NCI-H345 treated with DMSO at 0.1 percent for 48 hours (cell line): ENCODE data around the gene EP400.

ENCODE experiments used
- DNase-seq: peaks from one replicate; lab custom pipeline; 2025; ENCODE audit not compliant: unreplicated experiment; lab: John Stamatoyannopoulos, UW

Gene EP400

DNA sequence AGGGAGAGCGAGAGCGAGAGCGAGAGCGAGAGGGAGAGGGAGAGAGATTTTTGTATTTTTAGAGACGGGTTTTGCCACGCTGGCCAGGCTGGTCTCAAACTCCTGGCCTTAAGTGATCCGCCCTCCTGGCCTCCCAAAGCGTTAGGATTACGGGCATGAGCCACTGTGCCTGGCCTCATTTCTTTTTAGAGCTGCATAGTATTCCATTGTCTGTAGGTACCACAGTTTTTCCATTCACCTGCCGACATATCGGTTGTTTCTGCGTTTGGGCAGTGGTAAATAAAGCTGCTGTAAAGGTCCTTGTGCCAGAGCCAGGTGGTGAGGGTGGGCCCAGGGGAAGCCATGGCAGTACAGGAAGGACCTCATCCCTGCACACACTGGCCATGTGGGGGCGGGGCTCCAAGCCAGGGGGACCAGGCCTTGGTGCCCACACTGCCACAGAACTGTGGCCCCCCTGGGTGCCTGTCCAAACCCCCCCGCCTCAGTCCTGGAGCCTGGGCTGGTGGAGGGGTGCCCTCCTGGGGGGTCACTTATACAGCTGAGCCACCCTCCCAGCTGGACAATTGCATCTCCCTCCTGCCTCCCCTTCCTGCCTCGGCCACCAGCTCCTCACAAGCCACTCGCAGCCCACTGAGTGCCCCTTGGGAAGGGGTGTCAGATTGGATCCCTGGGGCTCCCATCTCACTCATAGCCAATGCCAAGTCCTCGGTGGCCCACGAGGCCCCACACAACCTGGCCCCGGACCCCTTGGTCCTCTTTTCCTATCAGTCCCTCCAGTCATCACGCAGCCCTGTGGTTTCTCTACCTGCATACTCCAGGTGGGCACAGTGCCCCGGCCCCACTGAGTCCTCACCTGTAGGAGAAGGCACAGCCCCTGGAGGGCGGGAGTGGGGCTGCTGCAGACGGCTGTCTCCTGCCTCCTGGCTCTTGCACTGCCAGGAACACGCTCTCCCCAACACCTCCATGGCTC, 22.3 kb upstream of the EP400 start:
- DNase-seq, result no peak

DNA sequence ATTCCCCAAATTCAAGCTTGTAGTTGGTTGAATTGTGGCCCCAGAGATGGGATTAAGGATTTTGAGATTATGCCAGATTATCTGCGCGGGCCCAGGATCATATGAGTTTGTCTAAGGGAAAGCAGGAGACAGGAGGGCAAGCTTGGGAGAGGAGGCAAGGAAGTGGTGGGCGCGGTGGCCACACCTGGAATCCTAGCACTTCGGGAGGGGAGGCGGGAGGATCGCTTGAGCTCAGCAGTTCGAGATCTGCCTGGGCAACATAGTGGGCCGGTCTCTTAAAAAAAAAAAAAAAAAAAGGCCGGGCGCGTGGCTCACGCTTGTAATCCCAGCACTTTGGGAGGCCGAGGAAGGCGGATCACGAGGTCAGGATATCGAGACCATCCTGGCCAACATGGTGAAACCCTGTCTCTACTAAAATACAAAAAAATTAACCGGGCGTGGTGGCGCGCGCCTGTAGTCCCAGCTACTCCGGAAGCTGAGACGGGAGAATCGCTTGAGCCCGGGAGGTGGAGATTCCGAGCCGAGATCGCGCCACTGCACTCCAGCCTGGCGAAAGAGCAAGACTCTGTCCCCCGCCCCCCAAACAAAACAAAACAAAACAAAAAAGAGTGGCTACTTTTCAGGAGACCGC, 21.5 kb upstream of the EP400 start:
- DNase-seq, result no peak

DNA sequence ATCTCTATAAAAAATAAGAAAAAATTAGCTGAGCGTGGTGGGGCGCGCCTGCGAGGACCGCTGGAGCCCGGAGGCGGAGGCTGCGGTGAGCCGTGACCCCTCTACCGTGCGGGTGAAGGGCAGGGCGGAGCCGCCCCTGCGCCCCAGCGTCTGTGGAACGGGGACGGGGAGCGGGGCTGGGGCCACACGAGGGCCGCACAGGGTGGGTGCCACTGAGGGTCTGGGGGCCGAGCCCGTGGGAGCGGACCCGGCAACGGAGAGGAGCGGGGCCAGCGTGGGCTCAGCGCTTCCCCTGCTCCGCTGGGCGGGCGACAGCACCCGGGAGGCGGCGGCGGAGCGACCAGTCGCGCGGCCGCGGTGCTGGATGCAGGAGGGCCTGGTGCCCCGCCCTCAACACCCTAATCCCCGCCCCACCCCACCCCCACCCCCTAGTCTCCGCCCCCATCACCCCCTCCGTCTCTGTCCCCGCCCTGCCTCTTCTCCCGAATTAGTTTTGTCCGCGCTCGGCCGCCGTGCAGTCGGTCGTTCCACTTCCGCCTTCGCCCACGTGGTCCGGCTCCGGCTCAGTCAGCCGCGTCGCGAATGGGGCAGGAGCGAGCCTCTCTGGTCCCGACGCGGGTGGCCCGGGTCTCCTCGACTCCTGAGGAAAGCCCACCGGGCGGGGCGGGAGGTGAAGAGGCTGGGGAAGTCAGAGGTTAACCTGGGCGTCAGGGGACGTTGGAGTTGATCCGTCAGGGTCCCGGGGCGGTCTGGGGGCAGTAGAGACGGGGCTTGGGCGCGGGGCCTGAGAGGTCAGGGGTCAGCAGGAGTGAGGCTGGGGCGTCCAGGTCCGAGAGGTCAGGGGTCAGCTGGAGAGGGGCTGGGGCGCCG, 20.8 kb upstream of the EP400 start, which contains the start of gene PUS1:
Gene PUS1 (plus strand): TSS at position 566 of the 870 bp plus-strand sequence. CDS start 447 bp downstream, outside the sequence.
- peak; percentile 79 for DNase-seq

DNA sequence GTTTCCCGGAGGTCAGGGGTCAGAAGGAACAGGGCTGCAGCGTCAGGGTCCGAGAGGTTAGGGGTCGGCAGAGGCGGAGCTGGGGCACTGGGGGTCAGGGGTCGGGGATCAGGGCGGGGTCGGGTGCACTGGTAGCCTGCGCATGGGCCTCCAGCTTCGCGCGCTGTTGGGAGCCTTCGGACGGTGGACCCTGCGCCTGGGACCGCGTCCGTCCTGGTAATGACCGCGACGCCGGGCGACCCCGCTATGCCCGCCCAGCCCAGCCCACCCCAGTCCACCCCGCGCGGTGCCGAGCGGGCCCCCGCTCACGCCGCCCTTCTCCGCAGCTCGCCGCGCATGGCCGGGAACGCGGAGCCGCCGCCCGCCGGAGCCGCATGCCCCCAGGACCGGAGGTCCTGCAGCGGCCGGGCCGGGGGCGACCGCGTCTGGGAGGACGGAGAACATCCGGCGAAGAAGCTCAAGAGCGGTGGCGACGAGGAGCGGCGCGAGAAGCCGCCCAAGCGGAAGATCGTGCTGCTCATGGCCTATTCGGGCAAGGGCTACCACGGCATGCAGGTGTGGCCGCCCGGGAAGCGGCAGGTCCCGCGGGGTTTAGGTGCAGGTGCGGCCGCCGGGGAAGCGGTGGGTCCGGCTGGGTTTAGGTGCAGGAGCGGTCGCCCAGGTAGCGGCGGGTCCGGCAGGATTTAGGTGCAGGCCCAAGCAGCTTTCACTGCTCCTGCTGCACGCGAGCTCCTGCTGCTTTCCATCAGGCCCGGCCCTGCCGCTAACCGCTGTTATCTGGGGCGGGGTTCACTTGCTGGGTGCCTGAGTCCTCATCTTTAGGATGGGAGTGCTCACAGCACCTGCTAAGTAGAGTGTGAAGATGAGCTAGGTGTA, 19.9 kb upstream of the EP400 start:
- DNase-seq, result no peak

DNA sequence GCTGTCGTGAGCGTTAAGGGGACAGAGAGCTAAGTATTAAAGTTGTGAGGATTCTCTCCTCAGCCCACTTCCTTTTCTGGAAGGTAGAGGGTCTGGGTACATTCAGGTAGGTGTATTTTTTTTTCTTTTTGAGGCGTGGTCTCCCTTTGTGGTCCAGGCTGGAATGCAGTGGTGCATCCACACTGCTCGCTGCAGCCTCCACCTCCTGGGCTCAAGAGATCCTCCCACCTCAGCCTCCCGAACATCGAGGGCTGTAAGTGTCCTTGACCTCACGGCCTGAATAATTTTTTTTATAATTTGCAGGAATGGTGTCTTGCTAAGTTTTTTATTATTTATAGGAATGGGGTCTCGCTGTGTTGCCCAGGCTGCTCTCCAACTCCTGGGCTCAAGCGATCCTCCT, 19.2 kb upstream of the EP400 start:
- DNase-seq, result no peak

DNA sequence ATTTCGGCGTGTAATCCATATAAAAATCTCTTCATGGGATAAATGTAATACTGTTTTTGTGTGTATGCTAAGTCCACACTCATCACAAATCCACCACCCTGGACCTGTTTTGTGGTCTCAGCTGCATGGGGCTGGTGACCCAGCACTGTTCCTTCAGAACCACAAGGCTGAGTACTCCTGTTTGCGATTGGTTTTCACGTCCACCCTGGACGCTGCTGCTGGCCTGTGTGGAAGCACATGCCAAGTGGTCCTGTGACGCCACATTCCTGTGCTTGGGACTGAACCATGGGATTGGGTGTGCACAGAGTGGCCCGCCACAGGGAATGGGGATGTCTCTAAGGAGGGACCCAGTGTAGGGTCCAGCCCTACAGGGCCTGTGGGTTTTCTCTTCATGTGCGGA, 16.4 kb upstream of the EP400 start:
- no peak for DNase-seq

DNA sequence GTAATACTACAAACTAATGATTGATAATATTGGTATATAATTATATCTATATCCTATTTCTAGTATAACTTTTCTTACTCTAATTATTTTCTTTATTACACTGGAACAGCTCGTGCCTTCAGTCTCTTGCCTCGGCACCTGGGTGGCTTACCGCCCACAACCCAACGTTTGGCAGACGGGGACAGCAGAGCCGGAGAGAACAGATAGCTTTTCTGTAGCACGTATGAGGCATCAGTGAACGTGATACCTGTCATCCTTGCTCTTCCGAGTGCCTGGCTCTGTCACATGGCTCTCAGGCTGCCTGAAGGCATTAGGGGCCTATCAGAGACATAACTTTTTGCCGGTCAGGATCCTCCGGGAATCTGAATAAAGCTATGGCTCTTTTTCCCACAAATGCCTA, 15.2 kb upstream of the EP400 start:
- DNase-seq, result no peak

DNA sequence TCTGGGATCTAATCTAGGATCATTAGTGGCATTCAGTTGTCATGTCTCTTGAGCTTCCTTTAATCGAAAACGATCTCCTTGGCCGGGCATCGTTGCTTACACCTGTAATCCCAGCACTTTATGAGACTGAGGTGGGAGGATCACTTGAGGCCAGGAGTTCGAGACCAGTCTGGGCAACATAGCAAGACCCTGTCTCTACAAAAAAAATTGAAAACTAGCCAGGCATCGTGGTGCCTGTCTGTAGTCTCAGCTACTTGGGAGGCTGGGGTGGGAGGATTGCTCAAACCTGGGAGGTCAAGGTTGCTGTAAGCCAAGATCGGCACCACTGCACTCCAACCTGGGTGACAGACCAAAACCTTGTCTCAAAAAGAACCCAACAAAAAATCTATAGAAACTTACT, 11.7 kb upstream of the EP400 start:
- no peak for DNase-seq

DNA sequence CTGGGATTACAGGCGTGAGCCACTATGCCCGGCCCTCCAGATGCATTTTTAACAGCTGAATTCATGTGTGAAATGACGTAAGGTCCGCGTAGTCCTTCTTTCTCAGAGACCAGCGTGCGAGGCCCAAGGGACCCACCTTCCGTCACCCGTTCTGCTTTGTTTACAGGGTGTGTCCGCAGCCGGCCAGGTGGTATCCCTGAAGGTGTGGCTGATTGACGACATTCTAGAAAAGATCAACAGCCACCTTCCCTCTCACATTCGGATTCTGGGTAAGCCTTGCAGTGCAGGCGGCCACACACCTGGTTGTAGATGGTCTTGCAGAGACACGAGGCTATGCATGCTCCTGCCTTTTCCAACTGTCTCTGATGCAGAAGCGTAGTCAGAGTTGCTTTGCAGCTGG, 10.7 kb upstream of the EP400 start:
- DNase-seq, result no peak

DNA sequence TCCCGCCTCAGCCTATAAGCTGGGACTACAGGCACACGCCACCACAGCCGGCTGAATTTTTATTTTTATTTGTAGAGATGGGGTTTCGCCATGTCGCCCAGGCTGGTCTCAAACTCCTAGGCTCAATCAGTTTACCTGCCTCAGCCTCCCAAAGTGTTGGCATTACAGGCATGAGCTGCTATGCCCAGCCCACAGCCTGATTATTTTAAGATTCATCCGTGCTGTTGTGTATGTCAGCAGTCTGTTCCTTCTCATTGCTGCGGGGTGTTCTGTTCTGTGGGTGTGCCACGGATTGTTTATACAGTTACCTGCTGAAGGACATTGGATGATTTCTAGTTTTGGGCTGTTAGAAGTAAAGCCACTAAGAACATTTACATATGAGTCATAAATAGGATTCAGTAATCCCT, 9.6 kb upstream of the EP400 start:
- DNase-seq, result no peak

DNA sequence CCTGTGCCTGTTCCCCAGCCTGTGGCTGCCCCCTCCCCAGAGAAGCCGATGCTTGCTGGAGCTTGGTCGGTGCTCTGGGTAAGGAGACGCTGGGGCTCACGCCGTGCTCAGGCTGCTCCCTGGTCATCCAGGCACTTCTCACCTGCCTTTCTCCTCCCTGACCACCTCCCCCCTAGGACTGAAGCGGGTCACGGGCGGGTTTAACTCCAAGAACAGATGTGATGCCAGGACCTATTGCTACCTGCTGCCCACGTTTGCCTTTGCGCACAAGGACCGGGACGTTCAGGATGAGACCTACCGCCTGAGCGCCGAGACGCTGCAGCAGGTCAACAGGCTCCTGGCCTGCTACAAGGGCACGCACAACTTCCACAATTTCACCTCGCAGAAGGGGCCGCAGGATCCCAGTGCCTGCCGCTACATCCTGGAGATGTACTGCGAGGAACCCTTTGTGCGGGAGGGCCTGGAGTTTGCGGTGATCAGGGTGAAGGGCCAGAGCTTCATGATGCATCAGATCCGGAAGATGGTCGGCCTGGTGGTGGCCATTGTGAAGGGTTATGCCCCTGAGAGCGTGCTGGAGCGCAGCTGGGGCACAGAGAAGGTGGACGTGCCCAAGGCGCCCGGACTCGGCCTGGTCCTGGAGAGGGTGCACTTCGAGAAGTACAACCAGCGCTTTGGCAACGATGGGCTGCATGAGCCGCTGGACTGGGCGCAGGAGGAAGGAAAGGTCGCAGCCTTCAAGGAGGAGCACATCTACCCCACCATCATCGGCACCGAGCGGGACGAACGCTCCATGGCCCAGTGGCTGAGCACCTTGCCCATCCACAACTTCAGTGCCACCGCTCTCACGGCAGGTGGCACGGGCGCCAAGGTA, 8.4 kb upstream of the EP400 start:
- DNase-seq, result no peak

DNA sequence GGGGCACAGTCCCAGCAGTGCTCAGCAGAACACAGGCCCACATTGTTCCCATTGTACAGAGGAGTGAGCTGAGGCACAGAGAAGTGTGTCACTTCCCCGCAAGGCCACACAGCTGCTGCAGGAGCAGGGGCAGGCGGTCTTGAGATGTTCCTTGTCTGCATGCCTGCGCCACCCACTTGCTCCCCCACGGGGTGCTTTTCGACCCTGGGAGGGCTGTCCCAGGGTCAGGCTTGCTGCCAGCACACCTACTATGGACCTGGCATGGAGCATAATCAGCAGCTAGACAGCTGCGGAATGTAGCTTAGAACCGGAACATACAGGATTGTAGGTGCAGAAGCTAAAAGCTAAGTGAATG, 7.8 kb upstream of the EP400 start:
- no peak for DNase-seq

DNA sequence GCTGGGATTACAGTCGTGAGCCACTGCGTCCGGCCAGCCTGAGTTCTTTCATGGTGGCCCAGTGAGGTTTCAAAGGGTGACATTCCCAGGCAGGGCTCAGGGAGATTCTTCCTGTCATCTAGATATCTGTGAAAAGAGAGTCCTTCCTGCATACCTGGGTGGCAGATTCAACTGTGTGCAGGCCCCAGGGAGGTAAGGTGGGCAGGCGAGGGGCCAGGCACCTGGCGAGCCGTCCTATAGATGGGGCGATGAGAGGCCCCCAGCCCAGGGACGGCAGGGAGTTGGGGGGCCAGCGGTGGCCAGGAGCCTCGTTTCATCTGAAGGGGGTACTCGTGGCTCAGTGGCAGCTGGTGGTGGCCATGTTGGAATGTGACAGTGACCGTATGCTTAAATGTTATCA, 7.1 kb upstream of the EP400 start:
- no peak for DNase-seq

DNA sequence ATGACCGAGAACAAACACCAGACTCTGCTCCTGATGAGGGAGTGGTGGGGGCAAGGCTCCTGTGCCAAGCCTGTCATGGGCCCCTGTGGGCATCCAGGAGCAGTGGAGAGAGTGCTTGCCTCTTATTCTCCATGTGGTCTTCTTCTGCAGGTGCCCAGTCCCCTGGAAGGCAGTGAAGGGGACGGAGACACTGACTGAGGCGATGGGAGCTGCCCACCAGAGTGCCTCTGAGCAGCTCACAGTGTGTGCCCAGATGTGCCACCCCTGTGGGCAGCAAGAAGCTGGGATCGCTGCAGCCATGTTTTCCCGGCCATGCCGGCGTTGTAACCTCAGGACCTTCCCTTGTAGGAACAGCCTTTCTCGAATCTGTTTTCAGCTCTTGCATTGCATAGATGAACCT, 6.4 kb upstream of the EP400 start:
- DNase-seq, result no peak

DNA sequence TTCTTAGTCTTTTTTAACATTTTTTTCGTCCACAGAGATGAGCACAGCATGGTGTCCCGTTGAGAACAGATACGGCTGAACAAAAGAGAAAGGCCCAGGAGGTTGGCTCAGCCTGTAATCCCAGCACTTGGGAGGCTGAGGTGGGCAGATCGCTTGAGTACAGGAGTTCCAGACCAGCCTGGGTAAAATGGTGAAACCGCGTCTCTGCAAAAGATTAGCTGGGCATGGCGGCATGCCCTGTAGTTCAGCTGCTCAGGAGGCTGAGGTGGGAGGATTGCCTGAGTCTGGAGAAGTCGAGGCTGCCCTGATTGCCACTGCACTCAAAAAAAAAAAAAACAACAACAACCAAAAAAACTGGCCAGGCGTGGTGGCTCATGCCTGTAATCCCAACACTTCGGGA, 5.9 kb upstream of the EP400 start:
- no peak for DNase-seq

DNA sequence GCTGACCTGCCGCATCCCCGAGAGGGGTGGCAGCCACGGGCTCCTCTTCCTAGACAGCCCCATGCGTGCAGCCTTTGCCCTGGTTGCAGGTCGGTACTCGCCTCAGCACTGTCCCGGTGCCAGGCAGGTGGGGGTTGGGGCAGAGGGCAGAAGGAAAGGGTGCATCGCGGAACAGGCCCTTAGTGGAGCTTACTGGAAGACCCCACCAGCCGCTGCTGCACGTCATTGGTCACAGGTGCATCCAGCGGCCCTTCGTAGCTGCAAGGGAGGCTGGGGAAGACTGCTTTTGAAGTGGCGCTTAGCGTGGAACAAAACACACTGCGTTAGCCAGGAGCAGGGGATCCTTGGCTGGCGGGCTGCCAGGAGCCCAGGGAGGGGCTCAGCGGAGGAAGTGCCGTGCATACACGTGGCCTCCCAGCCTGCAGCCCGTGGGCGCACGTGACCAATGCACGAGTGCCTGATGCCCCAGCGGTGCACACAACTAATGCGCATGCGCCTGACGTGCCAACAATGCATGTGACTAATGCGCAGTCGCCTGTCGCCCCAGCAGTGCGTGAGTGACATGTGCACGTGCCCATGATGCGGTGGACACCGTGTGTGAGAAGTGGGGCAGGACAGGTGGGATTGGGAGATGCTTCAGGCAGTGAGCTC, 5.0 kb upstream of the EP400 start:
- no peak for DNase-seq

DNA sequence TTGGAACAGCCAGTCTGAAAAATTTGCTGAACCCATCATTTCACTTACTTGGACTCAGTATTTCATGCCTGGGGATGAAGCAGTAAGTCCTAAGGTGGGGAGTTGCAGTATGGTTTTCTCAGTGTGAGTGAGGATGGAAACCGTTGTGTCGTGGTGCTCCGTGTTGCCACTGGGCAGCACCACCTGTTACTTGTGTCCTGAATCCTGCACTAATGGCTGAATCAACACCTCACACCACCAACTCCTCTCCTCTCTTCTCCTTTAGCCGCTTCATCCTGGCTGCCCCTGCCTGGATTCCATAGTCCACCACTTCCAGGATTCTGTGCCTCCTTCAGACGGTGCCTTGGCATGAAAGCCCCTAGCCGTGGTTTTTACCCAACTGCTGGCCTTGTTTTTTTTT, 3.0 kb upstream of the EP400 start:
- no peak for DNase-seq

DNA sequence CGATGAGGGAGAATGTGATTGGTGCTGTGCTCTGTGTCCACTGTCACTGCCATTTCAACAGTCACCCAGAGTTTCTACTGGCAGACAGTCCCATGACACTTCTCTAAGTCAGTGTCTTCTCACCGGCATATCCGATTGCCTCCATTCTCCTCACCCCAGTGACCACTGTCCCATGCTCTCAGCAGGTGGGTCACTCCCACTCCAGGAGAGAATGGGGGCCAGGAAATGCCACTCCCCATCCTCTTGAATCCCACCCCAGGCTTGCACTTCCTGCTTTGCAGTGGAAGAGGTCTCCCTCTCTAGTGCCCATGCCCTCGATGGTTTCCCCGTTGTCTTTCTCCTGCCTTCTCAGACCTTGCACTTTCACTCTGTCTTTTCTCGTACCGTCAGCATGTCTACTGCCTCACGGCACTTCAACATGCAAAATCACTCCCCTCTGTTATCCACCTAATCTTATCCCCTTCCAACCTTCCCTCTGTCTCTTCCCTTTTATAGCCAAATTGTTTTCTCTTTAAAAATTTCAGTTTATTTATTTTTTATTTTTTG, 2.2 kb upstream of the EP400 start:
- no peak for DNase-seq

DNA sequence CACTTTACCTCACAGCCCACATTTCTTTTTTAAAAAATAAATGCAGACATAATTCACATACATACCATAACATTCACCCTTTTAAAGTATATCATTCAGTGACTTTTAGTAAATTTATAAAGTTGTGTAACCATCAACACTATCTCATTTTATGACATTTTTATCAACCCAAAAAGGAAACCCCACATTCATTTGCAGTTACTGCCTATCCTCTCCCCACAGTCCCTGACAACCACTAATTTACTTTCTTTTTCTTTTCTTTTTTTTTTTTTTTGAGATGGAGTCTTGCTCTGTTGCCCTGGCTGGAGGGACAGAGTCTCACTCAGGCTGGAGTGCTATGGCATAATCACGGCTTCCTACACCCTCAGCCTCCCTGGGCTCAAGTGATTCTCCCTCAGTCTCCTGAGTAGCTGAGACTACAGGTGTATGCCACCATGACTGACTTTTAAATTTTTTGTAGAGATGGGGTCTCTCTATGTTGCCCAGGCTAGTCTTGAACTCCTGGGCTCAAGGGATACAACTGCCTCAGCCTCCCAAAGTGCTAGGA, 1.5 kb upstream of the EP400 start:
- no peak for DNase-seq
